Breast epithelium (tissue), 4 donors: ENCODE results near the gene PRKCE. TPM values are rescaled to one million over a fixed set of nuclear protein-coding genes. Genes with fewer than 3 reads are reported as not detected.
A peak's percentile ranks its signal among the peaks of the same experiment; 100 is the strongest.

Experiments used
- DNase-seq, 2 donors: peaks; one replicate each; pipeline ENCODE4 v3.0.0-alpha.2; 2019; ENCODE audit warnings: low spot score in 2 of 2
- H3K27ac ChIP-seq, 2 donors: fragments of 200-600 bp; sonication (generic) in 1 of 2; one replicate each; pipeline ENCODE4 v1.5.1; 2016 to 2019; ENCODE audit warnings: mild to moderate bottlenecking in 1 of 2
- H3K27me3 ChIP-seq, 2 donors: fragments of 200-600 bp; sonication (generic) in 1 of 2; one replicate each; pipeline versions ENCODE4 v1.5.1 to v1.6.0; 2017 to 2019; ENCODE audit warnings: control low read depth in 1 of 2, mild to moderate bottlenecking in 1 of 2
- H3K36me3 ChIP-seq: fragments of 200-600 bp; one replicate; pipeline ENCODE4 v1.5.1; 2019
- H3K4me1 ChIP-seq, 2 donors: fragments of 200-600 bp; sonication (generic); one replicate each; pipeline ENCODE4 v1.5.1; 2016 to 2019; ENCODE audit warnings: control low read depth in 1 of 2
- H3K4me3 ChIP-seq, 3 donors: fragments of 200-600 bp; sonication (generic); 1 replicate in 2 of 3; 2 replicates in 1 of 3; pipeline ENCODE4 v1.5.1; 2016 to 2019; ENCODE audit warnings: mild to moderate bottlenecking in 3 of 3, moderate library complexity in 2 of 3
- H3K9me3 ChIP-seq, 2 donors: fragments of 200-600 bp; sonication (generic) in 1 of 2; one replicate each; pipeline ENCODE4 v1.5.1; 2016 to 2019; ENCODE audit warnings: control low read depth in 1 of 2
- POLR2A ChIP-seq: fragments of 450-650 bp; IDR thresholded peaks from one replicate; pipeline ENCODE4 v1.6.1; 2016; ENCODE audit warnings: antibody characterized with exemption, mild to moderate bottlenecking, moderate library complexity
- POLR2AphosphoS5 ChIP-seq, 3 donors: sonication (generic); formaldehyde crosslinking; IDR thresholded peaks; one replicate each; pipeline ENCODE4 v1.6.1; 2017; ENCODE audit warnings: antibody characterized with exemption in 3 of 3
- intact Hi-C: fragments of 100-400 bp; cut with DNase I; formaldehyde crosslinking; loops from one replicate; pipeline ENCODE4 v1.15.1; 2023; ENCODE audit warnings: low total_unique reads
- total RNA-seq, 3 donors: library from RNA; depleted of rRNA; stranded (reverse); fragments of >200 nt; gene quantifications; one replicate each; pipeline ENCODE4 v1.1.0, GENCODE V29; 2016
- TF ChIP-seq, protein P1 (sequence below), 3 donors: fragments of 450-650 bp; IDR thresholded peaks; one replicate each; pipeline ENCODE4 v1.5.1; 2016 to 2017; ENCODE audit warnings: antibody characterized with exemption in 3 of 3, mild to moderate bottlenecking in 3 of 3, moderate library complexity in 3 of 3

PRKCE gene
- total RNA-seq, 3 donors from 2014 or later: 20.6 to 34.0 (median 23.6) TPM

DNA sequence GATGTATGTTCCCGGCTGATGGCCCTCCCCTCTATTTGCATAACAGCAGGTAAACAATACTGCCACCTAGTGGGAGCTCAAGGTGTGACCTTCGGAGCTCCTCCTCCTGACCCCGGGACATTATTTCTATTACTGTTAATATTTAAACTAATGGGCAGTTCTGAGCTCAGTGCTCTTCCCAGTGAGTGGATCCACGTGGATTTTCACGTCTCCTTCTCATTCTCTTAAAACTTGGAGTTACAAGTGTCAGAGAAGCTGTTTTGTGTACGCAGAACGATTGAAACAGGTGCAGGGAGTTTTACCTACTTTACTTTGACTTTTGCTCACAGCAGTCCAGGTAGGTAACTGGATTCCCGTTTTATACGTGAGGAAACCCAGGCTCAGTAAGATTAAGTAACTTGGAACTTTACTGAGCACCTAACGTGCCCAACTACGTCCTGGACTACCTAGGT is 127.3 kb downstream of the PRKCE start:
- intact Hi-C loops: no loop called here
- Histone ChIP-seq H3K27ac (no peak overlapping the region), H3K27me3 (no peaks in the 10 kb centered on the region), H3K9me3 (no peaks in the 10 kb centered on the region), H3K36me3 (no peaks in the 10 kb centered on the region), H3K4me3 (no peak overlapping the region), H3K4me1 (no peaks in the 10 kb centered on the region)
- TF ChIP-seq, protein P1, sequence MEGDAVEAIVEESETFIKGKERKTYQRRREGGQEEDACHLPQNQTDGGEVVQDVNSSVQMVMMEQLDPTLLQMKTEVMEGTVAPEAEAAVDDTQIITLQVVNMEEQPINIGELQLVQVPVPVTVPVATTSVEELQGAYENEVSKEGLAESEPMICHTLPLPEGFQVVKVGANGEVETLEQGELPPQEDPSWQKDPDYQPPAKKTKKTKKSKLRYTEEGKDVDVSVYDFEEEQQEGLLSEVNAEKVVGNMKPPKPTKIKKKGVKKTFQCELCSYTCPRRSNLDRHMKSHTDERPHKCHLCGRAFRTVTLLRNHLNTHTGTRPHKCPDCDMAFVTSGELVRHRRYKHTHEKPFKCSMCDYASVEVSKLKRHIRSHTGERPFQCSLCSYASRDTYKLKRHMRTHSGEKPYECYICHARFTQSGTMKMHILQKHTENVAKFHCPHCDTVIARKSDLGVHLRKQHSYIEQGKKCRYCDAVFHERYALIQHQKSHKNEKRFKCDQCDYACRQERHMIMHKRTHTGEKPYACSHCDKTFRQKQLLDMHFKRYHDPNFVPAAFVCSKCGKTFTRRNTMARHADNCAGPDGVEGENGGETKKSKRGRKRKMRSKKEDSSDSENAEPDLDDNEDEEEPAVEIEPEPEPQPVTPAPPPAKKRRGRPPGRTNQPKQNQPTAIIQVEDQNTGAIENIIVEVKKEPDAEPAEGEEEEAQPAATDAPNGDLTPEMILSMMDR (IDR thresholded peaks at IDR 0.05): peak; percentile 59 to 67 (median 63)
- TF ChIP-seq POLR2AphosphoS5 (IDR thresholded peaks at IDR 0.05): no peak
- DNase-seq: no peak

- H3K27me3 ChIP-seq: no peaks in the 10 kb centered on the region
- H3K36me3 ChIP-seq: no peaks in the 10 kb centered on the region
- TF ChIP-seq POLR2AphosphoS5 (IDR thresholded peaks at IDR 0.05): no peak
- TF ChIP-seq POLR2A: no peak
- TF ChIP-seq, protein P1 (IDR thresholded peaks at IDR 0.05): no peak
- intact Hi-C loops: no loop called here
- no peak overlapping the region for H3K27ac ChIP-seq
- H3K4me3 ChIP-seq: no peak overlapping the region
- peaks cover 0 to under 1% of the 10 kb centered on the region in 2 donors for H3K4me1 ChIP-seq
- DNase-seq: no peak
- H3K9me3 ChIP-seq: no peaks in the 10 kb centered on the region
Measured at GRCh38 chr2:45780541-45781463, 129.3 kb downstream of the PRKCE start.

- TF ChIP-seq, protein P1 (IDR thresholded peaks at IDR 0.05): no peak
- no peak for TF ChIP-seq POLR2A
- no peak for TF ChIP-seq POLR2AphosphoS5 (IDR thresholded peaks at IDR 0.05)
- Histone ChIP-seq H3K27ac (no peak overlapping the region), H3K27me3 (no peaks in the 10 kb centered on the region), H3K4me1 (peaks cover 0 to 7% of the 10 kb centered on the region in 2 donors), H3K36me3 (no peaks in the 10 kb centered on the region), H3K9me3 (no peaks in the 10 kb centered on the region), H3K4me3 (no peak overlapping the region)
- intact Hi-C loops: no loop called here
- no peak for DNase-seq
Measured at GRCh38 chr2:45781464-45781811, 130.0 kb downstream of the PRKCE start.

GRCh38 chr2:45782436-45782835 is 131.0 kb downstream of the PRKCE start:
- no peaks in the 10 kb centered on the region for H3K27me3 ChIP-seq
- H3K4me3 ChIP-seq: no peak overlapping the region
- no peak for DNase-seq
- H3K4me1 ChIP-seq: peaks cover 0 to 10% of the 10 kb centered on the region in 2 donors
- intact Hi-C loops: no loop called here
- TF ChIP-seq POLR2AphosphoS5 (IDR thresholded peaks at IDR 0.05): no peak
- TF ChIP-seq, protein P1 (IDR thresholded peaks at IDR 0.05): no peak
- TF ChIP-seq POLR2A: no peak
- H3K9me3 ChIP-seq: no peaks in the 10 kb centered on the region
- H3K36me3 ChIP-seq: no peaks in the 10 kb centered on the region
- H3K27ac ChIP-seq: peak overlapping the region; percentile 39 to 52

- TF ChIP-seq POLR2AphosphoS5 (IDR thresholded peaks at IDR 0.05) (no peak), POLR2A (no peak)
- TF ChIP-seq, protein P1 (IDR thresholded peaks at IDR 0.05): no peak
- Histone ChIP-seq H3K4me1 (peaks cover 0 to 10% of the 10 kb centered on the region in 2 donors), H3K27ac (peak overlapping the region; percentile 39 to 52), H3K4me3 (no peak overlapping the region), H3K9me3 (no peaks in the 10 kb centered on the region), H3K27me3 (no peaks in the 10 kb centered on the region), H3K36me3 (no peaks in the 10 kb centered on the region)
- DNase-seq: no peak
- intact Hi-C loops: no loop called here
Measured at GRCh38 chr2:45782986-45783385, 131.5 kb downstream of the PRKCE start.
